ENCODE measurements around the gene AAK1. TPM values are rescaled to one million over a fixed set of nuclear protein-coding genes. Genes with fewer than 3 reads are reported as not detected.

The AAK1 gene
- total RNA-seq, 4 donors from 2014 or later = 15.5 to 28.1 (median 24.4) TPM

- 84 to 94% methylated on average over 2 of the region's 2 CpGs for WGBS, 2 donors
- no peak for TF ChIP-seq CTCF (IDR thresholded peaks at IDR 0.05)
- TF ChIP-seq POLR2A (IDR thresholded peaks at IDR 0.05) = no peak
- intact Hi-C loops (cut with DNase I; ENCODE audit: low total_unique reads) = no loop called here
- no peak overlapping the region for H3K4me3 ChIP-seq (ENCODE audit: low read depth, poor library complexity, severe bottlenecking)
- no peak for DNase-seq (ENCODE audit: low spot score in 2 of 2)
These were observed 171.7 kb downstream of the AAK1 start for GRCh38 chr2:69471793-69472192.

GRCh38 chr2:69470911-69471310, 172.6 kb downstream of the AAK1 start:
- H3K4me3 ChIP-seq (ENCODE audit: low read depth, poor library complexity, severe bottlenecking) = no peak overlapping the region
- TF ChIP-seq CTCF (IDR thresholded peaks at IDR 0.05) = no peak
- TF ChIP-seq POLR2A (IDR thresholded peaks at IDR 0.05) = no peak
- intact Hi-C loops (cut with DNase I; ENCODE audit: low total_unique reads) = no loop called here
- WGBS, 2 donors = 72 to 77% methylated on average over 5 of the region's 5 CpGs
- DNase-seq (ENCODE audit: low spot score in 2 of 2) = no peak

DNA sequence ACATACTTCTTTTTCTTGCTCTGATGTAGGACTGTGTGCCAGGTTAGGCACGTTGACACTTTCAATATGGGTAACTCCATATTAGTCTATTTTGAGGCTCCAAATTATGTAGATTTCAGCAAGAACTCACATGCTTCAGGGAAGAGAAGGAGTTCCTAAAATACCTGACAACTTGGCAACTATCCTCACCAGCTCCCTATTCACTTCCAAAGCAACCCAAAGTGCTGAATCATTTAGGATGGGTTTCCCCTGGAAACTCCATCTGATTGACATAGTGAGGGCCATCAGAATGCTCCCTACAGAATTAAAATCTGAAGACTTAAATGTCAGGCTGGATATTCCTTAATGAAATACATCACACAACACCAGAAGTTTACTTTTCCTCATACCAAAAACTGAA, 173.8 kb downstream of the AAK1 start:
- no peak overlapping the region for H3K4me3 ChIP-seq (ENCODE audit: low read depth, poor library complexity, severe bottlenecking)
- no peak for DNase-seq (ENCODE audit: low spot score in 2 of 2)
- 59 to 61% methylated on average over 1 of the region's 1 CpG for WGBS, 2 donors
- no peak for TF ChIP-seq POLR2A (IDR thresholded peaks at IDR 0.05)
- TF ChIP-seq CTCF (IDR thresholded peaks at IDR 0.05) = no peak
- intact Hi-C loops (cut with DNase I; ENCODE audit: low total_unique reads) = no loop called here

GRCh38 chr2:69469375-69469774, 174.2 kb downstream of the AAK1 start:
- TF ChIP-seq POLR2A (IDR thresholded peaks at IDR 0.05) (no peak), CTCF (IDR thresholded peaks at IDR 0.05) (no peak)
- intact Hi-C loops (cut with DNase I; ENCODE audit: low total_unique reads) = no loop called here
- 54 to 70% methylated on average over 3 of the region's 3 CpGs for WGBS, 2 donors
- DNase-seq (ENCODE audit: low spot score in 2 of 2) = no peak
- H3K4me3 ChIP-seq (ENCODE audit: low read depth, poor library complexity, severe bottlenecking) = no peak overlapping the region

DNA sequence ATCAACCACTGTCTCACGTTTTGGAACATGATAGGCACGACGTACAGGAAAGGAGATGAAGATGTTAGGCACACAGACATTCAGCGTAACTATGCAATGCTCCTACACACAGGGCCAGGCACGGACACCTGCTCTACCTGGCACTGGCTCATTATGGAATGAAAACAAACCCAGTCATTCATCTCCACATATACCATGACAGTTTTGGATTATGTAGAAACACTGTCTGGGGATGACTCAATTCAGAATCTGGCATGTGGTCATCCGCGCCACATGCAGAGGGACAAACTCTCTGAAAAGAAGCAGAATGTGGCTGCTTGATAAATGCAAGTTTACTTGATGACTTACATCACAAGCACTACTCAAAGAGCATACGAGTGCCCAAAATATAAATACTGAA, 176.8 kb downstream of the AAK1 start:
- TF ChIP-seq CTCF (IDR thresholded peaks at IDR 0.05) = no peak
- TF ChIP-seq POLR2A (IDR thresholded peaks at IDR 0.05) = no peak
- WGBS, 2 donors = 73 to 83% methylated on average over 8 of the region's 8 CpGs
- intact Hi-C loops (cut with DNase I; ENCODE audit: low total_unique reads) = no loop called here
- no peak overlapping the region for H3K4me3 ChIP-seq (ENCODE audit: low read depth, poor library complexity, severe bottlenecking)
- DNase-seq (ENCODE audit: low spot score in 2 of 2) = no peak

Data from lower leg skin (tissue), 4 donors.